RWPE2 (cell line): ENCODE measurements around the gene BABAM1.
"Not testable (repeated sequence)": the region's sequence is repeated elsewhere in the genome, so short reads cannot be mapped to it uniquely, and the experiment has no call there.

Experiments used
- ATAC-seq: fragments of 200-7000 bp; cut with Tn5 transposase; 3 replicates; pipeline ENCODE4 v1.9.1; 2021; ENCODE audit warnings: low read depth
- DNase-seq: peaks from one replicate; pipeline ENCODE4 v3.0.0-alpha.2; 2020; ENCODE audit warnings: low spot score
- H3K27ac ChIP-seq: fragments of 450-650 bp; 2 replicates; pipeline ENCODE4 v1.5.1; 2017; ENCODE audit warnings: mild to moderate bottlenecking; ENCODE audit not compliant: poor library complexity, severe bottlenecking
- H3K27me3 ChIP-seq: fragments of 250-450 bp; sonication (Bioruptor Pico); 2 replicates; pipeline ENCODE4 v1.5.1; 2021; ENCODE audit warnings: mild to moderate bottlenecking, moderate library complexity; ENCODE audit not compliant: insufficient read depth, poor library complexity, severe bottlenecking
- H3K36me3 ChIP-seq: fragments of 250-450 bp; sonication (Bioruptor Pico); 2 replicates; pipeline ENCODE4 v1.5.1; 2020; ENCODE audit warnings: low read depth, mild to moderate bottlenecking, moderate library complexity
- H3K4me1 ChIP-seq: fragments of 250-450 bp; sonication (Bioruptor Pico); 2 replicates; pipeline ENCODE4 v1.5.1; 2021; ENCODE audit warnings: mild to moderate bottlenecking, moderate library complexity; ENCODE audit not compliant: insufficient read depth, poor library complexity, severe bottlenecking
- H3K4me3 ChIP-seq: fragments of 250-450 bp; sonication (Bioruptor Pico); 2 replicates; pipeline ENCODE4 v1.5.1; 2021; ENCODE audit warnings: mild to moderate bottlenecking, moderate library complexity; ENCODE audit not compliant: severe bottlenecking
- H3K9me3 ChIP-seq: fragments of 250-450 bp; sonication (Bioruptor Pico); 2 replicates; pipeline ENCODE4 v1.5.1; 2021; ENCODE audit warnings: mild to moderate bottlenecking, moderate library complexity; ENCODE audit not compliant: severe bottlenecking
- CTCF ChIP-seq: fragments of 450-650 bp; IDR thresholded peaks from one replicate; pipeline ENCODE4 v1.5.1; 2017; ENCODE audit warnings: mild to moderate bottlenecking, moderate library complexity; ENCODE audit not compliant: poor library complexity, severe bottlenecking

BABAM1 gene

GRCh38 chr19:17293605-17294004 lies 26.4 kb downstream of the BABAM1 start:
- Histone ChIP-seq H3K27ac (peak overlapping the region; percentile 55), H3K36me3 (peaks cover 17% of the 10 kb centered on the region), H3K4me3 (no peak overlapping the region), H3K4me1 (peaks cover 7% of the 10 kb centered on the region), H3K27me3 (no peaks in the 10 kb centered on the region), H3K9me3 (no peaks in the 10 kb centered on the region)
- no peak for TF ChIP-seq CTCF
- DNase-seq (no peak), ATAC-seq (no peak)

DNA sequence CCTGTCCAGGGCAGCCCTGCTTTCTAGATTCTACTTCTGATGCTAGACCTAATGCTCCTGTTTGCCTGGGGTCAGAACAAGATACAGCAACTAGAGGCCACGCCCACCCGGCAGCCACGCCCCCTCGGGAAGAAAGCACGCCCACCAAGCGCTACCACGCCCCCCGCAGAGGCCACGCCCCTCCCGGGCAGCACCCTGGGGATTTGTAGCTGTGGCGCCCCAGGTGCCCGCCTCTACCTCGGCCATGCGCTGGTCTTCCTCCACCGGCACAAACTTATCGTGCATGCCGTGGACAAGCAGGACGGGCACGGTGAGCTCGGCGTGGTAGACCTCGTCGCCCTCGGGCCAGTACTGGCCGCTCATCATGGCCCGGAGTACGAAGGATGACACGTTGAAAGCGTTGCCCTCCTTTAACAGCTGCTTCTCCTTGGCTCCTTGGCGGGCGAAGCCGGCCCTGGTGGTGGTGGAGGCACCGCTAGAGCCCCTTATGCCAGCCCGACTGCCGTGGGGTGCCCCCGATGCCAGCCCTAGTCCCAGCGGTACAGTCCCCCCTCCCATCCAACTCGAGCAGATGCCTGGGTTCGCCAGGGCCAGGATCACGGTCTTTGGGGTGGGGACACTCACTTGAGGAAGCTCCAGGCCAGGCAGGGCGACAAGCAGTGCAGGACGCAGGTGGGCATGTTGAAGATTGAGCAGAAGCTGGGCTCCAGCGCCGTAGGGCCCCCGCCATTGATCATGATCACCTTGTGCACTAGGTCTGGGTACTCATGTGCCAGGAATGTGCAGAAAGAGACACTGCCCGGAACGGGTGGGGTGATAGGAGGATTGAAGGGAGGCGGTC lies 27.0 kb downstream of the BABAM1 start:
- DNase-seq = no peak
- no peak overlapping the region for H3K4me3 ChIP-seq
- H3K36me3 ChIP-seq = peaks cover 22% of the 10 kb centered on the region

DNA sequence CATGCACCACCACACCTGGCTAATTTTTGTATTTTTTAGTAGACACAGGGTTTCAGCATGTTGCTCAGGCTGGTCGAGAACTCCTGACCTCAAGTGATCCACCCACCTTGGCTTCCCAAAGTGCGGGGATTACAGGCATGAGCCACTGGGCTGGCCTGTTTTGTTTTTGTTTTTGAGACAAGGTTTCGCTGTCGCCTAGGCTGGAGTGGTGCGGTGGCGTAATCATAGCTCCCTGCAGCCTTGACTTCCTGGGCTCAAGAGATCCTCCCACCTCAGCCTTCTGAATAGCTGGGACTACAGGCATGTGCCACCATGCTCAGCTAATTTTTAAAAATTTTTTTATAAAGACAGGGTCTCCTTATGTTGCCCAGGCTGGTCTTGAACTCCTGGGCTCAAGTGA lies 28.3 kb downstream of the BABAM1 start:
- Histone ChIP-seq H3K36me3 (peaks cover 22% of the 10 kb centered on the region), H3K27ac (peak overlapping the region; percentile 57)
- not testable (repeated sequence) for H3K9me3 ChIP-seq, DNase-seq, H3K4me1 ChIP-seq, H3K27me3 ChIP-seq, H3K4me3 ChIP-seq, ATAC-seq

More for the DNA sequence above, 27.0 kb downstream of the BABAM1 start:
- no peaks in the 10 kb centered on the region for H3K9me3 ChIP-seq
- no peak overlapping the region for H3K27ac ChIP-seq
- no peak for TF ChIP-seq CTCF
- H3K27me3 ChIP-seq = no peaks in the 10 kb centered on the region
- H3K4me1 ChIP-seq = peaks cover 7% of the 10 kb centered on the region
- ATAC-seq = no peak

GRCh38 chr19:17296273-17296672 lies 29.0 kb downstream of the BABAM1 start:
- Histone ChIP-seq H3K9me3 (no peaks in the 10 kb centered on the region), H3K36me3 (peaks cover 22% of the 10 kb centered on the region), H3K4me3 (no peak overlapping the region), H3K27me3 (no peaks in the 10 kb centered on the region), H3K4me1 (peaks cover 7% of the 10 kb centered on the region), H3K27ac (peak overlapping the region; percentile 57)
- TF ChIP-seq CTCF = peak; percentile 58
- DNase-seq (no peak), ATAC-seq (peak; percentile 15; the same call in 1 of the 3 replicates)

DNA sequence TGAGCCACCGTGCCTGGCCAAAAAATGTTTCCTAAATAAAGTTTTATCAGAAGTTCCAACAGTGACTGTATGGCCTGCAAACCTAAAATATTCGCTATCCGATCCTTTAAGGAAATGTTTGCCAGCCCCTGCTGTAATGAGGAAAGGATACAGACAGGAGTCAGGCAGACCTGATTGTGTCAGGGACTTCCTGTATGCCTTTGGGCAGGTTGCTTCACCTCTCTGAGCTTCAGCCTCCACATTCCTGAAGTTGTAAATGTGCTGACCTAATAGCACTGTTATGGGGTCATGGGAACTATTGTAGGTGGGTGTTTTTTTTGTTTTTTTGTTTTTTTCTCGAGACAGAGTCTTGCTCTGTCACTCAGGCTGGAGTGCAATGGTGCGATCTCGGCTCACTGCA lies 29.7 kb downstream of the BABAM1 start:
- ATAC-seq (peak; percentile 12; the same call in 1 of the 3 replicates), DNase-seq (no peak)
- H3K4me3 ChIP-seq = no peak overlapping the region
- H3K9me3 ChIP-seq = no peaks in the 10 kb centered on the region
- peaks cover 7% of the 10 kb centered on the region for H3K4me1 ChIP-seq
- peaks cover 22% of the 10 kb centered on the region for H3K36me3 ChIP-seq
- TF ChIP-seq CTCF = no peak
- no peaks in the 10 kb centered on the region for H3K27me3 ChIP-seq
- peak overlapping the region; percentile 57 for H3K27ac ChIP-seq
